Stimulated activated CD4-positive, alpha-beta T cell treated with anti-CD3 and anti-CD28 coated beads, Interleukin-2, amount 100 ng/mL, for 48 hours (primary cell): ENCODE data around the gene WDR88.
"Not testable (repeated sequence)": the region's sequence is repeated elsewhere in the genome, so short reads cannot be mapped to it uniquely, and the experiment has no call there.

ENCODE experiments used
- DNase-seq, 2 donors: peaks; one replicate each; pipeline ENCODE4 v3.0.0-alpha.2; 2020

The WDR88 gene

DNA sequence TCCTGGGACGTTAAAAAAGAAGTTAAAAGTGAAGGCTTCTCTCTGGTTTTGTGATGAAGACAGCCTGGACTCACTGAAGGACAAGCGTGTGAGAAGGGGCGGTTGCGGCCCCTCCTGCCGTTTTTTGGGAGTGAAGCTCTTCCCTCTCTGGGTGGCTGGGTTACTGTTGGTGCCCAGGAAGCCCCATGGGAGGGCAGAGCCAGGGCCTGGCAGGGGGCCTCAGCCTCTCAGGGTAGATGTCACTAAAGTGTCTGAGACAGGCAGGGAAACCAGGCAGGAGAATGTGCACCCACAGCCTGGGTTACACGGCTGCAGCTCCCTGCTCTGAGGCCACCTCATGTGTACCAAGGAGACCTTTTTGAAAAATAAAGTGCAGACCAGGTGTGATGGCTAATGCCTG is 1.5 kb upstream of the WDR88 start:
- DNase-seq = no peak

GRCh38 chr19:33132425-33132824 is 511 bp downstream of the WDR88 start:
- DNase-seq = no peak

DNA sequence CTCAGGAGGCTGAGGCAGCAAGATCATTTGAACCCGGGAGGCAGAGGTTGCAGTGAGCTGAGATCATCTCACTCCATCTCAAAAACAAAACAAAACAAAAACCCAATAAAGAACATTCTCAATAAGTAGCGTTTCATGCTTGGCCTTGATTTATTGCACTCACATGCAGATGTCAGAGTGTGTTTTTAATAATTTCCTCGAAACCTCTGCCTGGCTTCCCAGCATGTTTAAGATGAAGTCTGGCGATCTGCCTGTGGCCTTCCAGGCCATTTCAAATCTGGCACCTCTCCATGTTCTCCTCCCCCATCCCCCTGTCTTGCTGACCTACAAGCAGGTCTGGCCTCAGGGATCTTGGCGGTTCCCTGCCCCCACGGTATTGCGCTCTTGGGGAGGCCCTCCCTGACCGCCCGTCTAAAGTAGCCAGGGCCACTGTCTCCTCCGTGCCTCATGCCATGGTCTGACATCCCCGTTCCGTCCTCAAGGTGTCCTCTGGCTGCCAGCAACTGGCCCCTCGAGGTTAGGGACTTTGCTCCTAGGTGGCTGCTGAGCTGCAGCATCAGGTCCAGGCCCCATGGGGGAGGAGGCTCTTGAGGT is 1.6 kb downstream of the WDR88 start:
- no peak for DNase-seq

GRCh38 chr19:33134571-33135041 is 2.7 kb downstream of the WDR88 start:
- peak; percentile 46 to 56 for DNase-seq

- DNase-seq = no peak
Observed at GRCh38 chr19:33139165-33139564, 7.3 kb downstream of the WDR88 start.

- DNase-seq = peak; percentile 66 to 72
Observed at GRCh38 chr19:33143897-33144405, 12.0 kb downstream of the WDR88 start.

- no peak for DNase-seq
Observed at GRCh38 chr19:33146209-33146608, 14.3 kb downstream of the WDR88 start.

DNA sequence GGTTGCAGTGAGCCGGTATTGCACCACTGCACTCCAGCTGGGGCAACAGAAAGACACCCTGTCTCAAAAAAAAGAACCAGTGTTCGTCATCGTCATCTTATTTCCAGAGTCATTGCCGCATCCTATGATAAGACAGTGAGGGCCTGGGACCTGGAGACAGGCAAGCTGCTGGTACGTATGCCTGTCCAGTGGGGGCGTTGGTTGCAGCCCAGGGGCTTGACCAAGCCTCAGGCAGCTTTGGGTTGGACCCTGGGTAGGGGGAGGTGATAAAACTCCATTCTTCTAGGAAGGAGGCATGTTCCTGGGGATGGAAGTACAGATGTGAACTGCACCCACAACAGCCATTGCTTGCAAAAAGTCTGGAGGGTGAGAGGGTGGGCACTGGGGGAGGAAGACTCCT is 15.6 kb downstream of the WDR88 start:
- no peak for DNase-seq

DNA sequence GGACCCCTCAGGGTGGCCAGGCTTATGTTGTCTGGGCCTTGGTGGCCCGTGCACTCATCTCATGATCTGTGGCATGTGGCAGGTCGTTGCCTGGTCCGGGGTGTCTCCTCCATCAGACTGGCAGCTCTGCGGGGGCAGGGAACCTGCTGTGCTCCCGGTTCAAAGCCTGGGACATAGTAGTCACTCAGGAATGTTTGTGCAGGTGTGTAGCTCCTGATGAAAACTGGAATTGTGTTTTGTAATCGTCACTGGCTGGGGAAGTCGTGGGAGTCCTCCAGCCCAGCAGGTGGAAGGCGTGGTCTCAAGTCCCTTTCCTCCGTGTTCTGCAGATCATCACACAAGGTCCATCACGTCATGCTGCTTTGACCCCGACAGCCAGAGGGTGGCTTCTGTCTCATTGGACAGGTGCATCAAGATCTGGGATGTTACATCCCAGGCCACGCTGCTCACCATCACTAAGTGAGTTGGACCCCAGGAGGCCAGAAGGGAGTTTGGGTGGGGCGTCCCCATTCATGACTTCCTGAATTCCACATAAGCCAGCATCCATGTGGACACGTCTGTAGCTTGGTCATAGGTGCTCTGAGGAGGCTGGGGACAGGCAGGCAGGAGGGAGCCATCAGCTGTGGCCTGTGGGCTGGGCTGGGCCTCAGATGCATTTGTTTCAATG is 19.1 kb downstream of the WDR88 start:
- DNase-seq = no peak

DNA sequence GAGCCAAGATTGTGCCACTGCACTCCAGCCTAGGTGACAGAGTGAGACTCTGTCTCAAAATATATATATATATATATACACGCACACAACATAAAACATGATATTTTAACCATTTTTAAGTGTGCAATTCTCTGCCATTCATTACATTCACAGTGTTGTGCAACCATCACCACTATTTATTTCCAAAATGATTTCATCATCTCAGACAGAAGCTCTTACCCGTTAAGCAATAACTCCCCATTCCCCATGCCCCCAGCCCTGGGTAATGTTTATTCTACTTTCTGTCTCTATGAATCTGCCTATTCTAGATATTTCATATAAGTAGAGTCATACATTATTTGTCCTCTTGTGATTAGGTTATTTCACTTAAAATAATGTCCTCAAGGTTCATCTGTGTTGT is 20.3 kb downstream of the WDR88 start:
- no peak for DNase-seq

DNA sequence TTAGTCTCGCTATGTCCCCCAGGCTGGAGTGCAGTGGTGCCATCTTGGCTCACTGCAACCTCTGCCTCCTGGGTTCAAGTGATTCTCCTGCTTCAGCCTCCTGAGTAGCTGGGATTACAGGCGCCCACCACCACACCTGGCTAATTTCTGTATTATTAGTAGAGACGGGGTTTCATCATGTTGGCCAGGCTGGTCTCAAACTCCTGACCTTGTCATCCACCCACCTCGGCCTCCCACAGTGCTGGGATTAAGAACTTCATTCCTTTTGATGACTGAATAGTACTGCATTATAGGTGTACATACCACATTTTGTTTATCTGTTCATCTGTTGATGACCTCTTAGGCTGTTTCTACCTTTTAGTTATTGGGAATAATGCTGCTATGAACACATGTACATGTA is 20.7 kb downstream of the WDR88 start:
- DNase-seq = not testable (repeated sequence)

- DNase-seq = not testable (repeated sequence)
Observed at GRCh38 chr19:33154313-33154712, 22.4 kb downstream of the WDR88 start.

GRCh38 chr19:33156334-33156733 is 24.4 kb downstream of the WDR88 start:
- DNase-seq = no peak

GRCh38 chr19:33157906-33158305 is 26.0 kb downstream of the WDR88 start:
- no peak for DNase-seq

- DNase-seq = no peak
Observed at GRCh38 chr19:33158365-33158764, 26.5 kb downstream of the WDR88 start.

- no peak for DNase-seq
Observed at GRCh38 chr19:33159149-33159548, 27.2 kb downstream of the WDR88 start.

DNA sequence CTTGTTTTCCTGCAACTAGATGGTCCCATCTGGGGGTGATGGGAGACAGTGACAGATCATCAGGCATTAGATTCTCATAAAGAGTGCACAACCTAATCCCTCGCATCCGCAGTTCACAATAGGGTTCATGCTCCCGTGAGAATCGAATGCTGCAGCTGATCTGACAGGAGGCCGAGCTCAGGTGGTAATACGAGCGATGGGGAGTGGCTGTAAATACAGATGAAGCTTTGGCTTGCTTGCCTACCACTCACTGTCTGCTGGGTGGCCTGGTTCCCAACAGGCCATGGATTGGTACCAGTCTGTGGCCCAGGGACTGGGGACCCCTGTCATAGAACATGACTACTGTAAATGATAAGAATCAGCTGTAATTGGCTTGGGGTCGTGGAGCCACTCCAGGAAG is 28.0 kb downstream of the WDR88 start:
- DNase-seq = no peak

- DNase-seq = no peak
Observed at GRCh38 chr19:33161201-33161600, 29.3 kb downstream of the WDR88 start.

DNA sequence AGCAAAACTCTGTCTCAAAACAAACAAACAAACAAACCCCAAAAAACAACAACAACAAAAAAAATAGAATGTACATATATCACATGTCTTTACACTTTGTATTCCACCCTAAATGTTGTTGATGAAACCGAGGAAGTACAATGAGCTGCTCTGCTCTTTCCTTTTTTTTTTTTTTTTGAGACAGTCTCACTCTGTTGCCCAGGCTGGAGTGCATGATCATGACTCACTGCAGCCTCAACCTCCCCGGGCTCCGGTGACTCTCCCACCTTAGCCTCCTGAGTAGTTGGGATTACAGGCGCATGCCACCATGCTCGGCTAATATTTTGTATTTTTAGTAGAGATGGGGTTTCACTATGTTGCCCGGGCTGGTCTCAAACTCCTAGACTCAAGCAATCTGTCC is 31.6 kb downstream of the WDR88 start:
- no peak for DNase-seq

GRCh38 chr19:33166037-33166436 is 34.1 kb downstream of the WDR88 start:
- DNase-seq = not testable (repeated sequence)

DNA sequence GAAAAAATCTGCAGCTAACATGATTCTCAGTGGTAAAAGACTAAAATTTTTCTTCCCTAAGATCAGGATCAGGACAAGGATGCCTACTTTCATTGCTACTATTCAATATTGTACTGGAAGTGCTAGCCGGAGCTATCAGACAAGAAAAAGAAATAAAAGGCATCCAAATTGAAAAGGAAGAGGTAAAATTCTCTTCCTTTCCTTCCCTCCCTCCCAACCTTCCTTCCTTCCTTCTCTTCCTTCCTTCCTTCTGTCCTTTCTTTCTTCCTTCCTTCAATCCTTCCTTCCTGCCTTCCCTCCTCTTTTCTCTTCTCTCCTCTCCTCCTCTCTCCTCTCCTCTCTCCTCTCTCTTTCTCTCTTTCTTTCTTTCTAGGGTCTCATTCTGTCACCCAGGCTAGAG is 35.5 kb downstream of the WDR88 start:
- DNase-seq = no peak

GRCh38 chr19:33168528-33168927 is 36.6 kb downstream of the WDR88 start:
- no peak for DNase-seq

- no peak for DNase-seq
Observed at GRCh38 chr19:33171222-33171795, 39.4 kb downstream of the WDR88 start.

DNA sequence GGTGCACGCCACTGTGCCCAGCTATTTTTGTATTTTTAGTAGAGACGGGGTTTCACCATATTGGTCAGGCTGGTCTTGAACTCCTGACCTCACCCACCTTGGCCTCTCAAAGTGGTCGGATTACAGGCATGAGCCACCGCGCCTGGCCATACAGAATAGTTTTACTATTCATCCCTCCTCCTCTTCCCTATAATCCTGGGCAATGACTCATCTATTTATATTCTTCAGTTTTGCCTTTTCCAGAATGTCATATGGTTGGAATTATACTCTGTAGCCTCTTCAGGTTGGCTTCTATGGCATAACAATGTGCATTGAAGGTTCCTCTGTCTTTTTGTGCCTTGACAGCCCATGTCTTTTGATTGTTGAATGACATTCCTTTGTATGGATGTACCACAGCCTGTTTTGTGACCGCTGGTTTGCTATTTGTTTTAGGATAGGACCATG is 40.0 kb downstream of the WDR88 start:
- no peak for DNase-seq
